A549 (cell line): ENCODE data around the gene TTLL11. TPM values are rescaled to one million over a fixed set of nuclear protein-coding genes. Genes with fewer than 3 reads are reported as not detected.

Experiments used
- ATAC-seq, 2 experiments: fragments of 200-7000 bp in 1 of 2; fragments of >200 bp in 1 of 2; cut with Nextera tagmentation in 1 of 2; cut with Tn5 transposase in 1 of 2; 3 replicates each; pipeline versions ENCODE4 v1.8.0 to v1.9.1; 2018 to 2020; ENCODE audit warnings: mild to moderate bottlenecking in 1 of 2, moderate library complexity in 1 of 2
- CTCF ChIA-PET: fragments of 300-600 bp; sonication (Branson Sonifier 250); formaldehyde crosslinking; extraction: SDS; loops from one replicate; lab custom pipeline; 2021; ENCODE audit warnings: antibody characterized with exemption, inconsistent platforms; lab: Yijun Ruan, JAX
- POLR2A ChIA-PET: fragments of 350-600 bp; formaldehyde crosslinking; extraction: SDS; loops from one replicate; lab custom pipeline; 2021; ENCODE audit warnings: antibody characterized with exemption, inconsistent platforms; lab: Yijun Ruan, JAX
- DNase-seq, 2 experiments: peaks; one replicate each; pipeline versions ENCODE4 v3.0.0 to v3.0.0-alpha.2; 2011 to 2016; ENCODE audit warnings: low read depth in 1 of 2, low spot score in 1 of 2
- FAIRE-seq: peaks from 2 replicates; lab custom pipeline; 2011; peaks lifted over from hg19 to GRCh38; lab: Jason Lieb, UNC
- H3K27ac ChIP-seq, 2 experiments: fragments of >200 bp; sonication (Bioruptor Twin); formaldehyde crosslinking; 3 replicates each; pipeline ENCODE4 v1.5.1; 2016 to 2017
- H3K4me1 ChIP-seq: fragments of >200 bp; sonication (Bioruptor Twin); formaldehyde crosslinking; 3 replicates; pipeline ENCODE4 v1.6.1; 2016
- H3K4me2 ChIP-seq: fragments of >200 bp; sonication (Bioruptor Twin); formaldehyde crosslinking; 3 replicates; pipeline ENCODE4 v1.6.1; 2016
- H3K4me3 ChIP-seq: fragments of >200 bp; sonication (Bioruptor Twin); formaldehyde crosslinking; 3 replicates; pipeline ENCODE4 v1.5.1; 2016
- H3K9me3 ChIP-seq: fragments of >200 bp; sonication (Bioruptor Twin); formaldehyde crosslinking; 3 replicates; pipeline ENCODE4 v1.6.1; 2016
- CHD4 ChIP-seq: fragments of 200-600 bp; sonication (generic); IDR thresholded peaks from 2 replicates; pipeline ENCODE4 v1.6.1; 2016; ENCODE audit warnings: antibody characterized with exemption, mild to moderate bottlenecking, borderline replicate concordance
- EHF ChIP-seq: fragments of 250-450 bp; sonication (Bioruptor Pico); IDR thresholded peaks from 2 replicates; pipeline ENCODE4 v1.5.0; 2020; ENCODE audit warnings: mild to moderate bottlenecking
- EHMT2 ChIP-seq: fragments of 200-600 bp; sonication (generic); IDR thresholded peaks from 2 replicates; pipeline ENCODE4 v1.6.1; 2016; ENCODE audit warnings: antibody characterized with exemption, low read depth, mild to moderate bottlenecking, moderate library complexity
- FOSB ChIP-seq: fragments of 250-450 bp; sonication (Bioruptor Pico); IDR thresholded peaks from 2 replicates; pipeline ENCODE4 v1.5.0; 2020; ENCODE audit warnings: mild to moderate bottlenecking, moderate library complexity
- GATA3 ChIP-seq: IDR thresholded peaks from 2 replicates; pipeline ENCODE4 v1.6.1; 2012; ENCODE audit warnings: borderline replicate concordance
- HDAC2 ChIP-seq: fragments of 200-600 bp; sonication (generic); IDR thresholded peaks from 2 replicates; pipeline ENCODE4 v1.6.1; 2016
- HOXB13 ChIP-seq: fragments of 250-450 bp; sonication (Bioruptor Pico); IDR thresholded peaks from 2 replicates; pipeline ENCODE4 v1.5.0; 2020; ENCODE audit warnings: low read depth, mild to moderate bottlenecking, moderate library complexity
- JUN ChIP-seq, 2 experiments: fragments of >200 bp; sonication (Bioruptor Twin); formaldehyde crosslinking; IDR thresholded peaks; 2 replicates in 1 of 2; 3 replicates in 1 of 2; pipeline ENCODE4 v1.6.1; 2016 to 2017
- JUNB ChIP-seq: fragments of >200 bp; sonication (Bioruptor Twin); formaldehyde crosslinking; IDR thresholded peaks from 2 replicates; pipeline ENCODE4 v1.6.1; 2016
- KDM1A ChIP-seq: fragments of 200-600 bp; sonication (generic); IDR thresholded peaks from 2 replicates; pipeline ENCODE4 v1.6.1; 2016; ENCODE audit warnings: low read depth, mild to moderate bottlenecking
- MAFK ChIP-seq: fragments of 450-650 bp; IDR thresholded peaks from 2 replicates; pipeline ENCODE4 v1.6.1; 2014; ENCODE audit not compliant: partially characterized antibody
- MAX ChIP-seq: IDR thresholded peaks from 2 replicates; pipeline ENCODE4 v1.6.1; 2012
- MYC ChIP-seq: IDR thresholded peaks from 2 replicates; pipeline ENCODE4 v1.6.1; 2012; ENCODE audit warnings: mild to moderate bottlenecking, inconsistent platforms, low read length, improper control_type of control experiment, borderline replicate concordance
- NFE2L2 ChIP-seq: fragments of 150-350 bp; conservative IDR thresholded peaks from 2 replicates; pipeline ENCODE4 v1.6.1; 2014; ENCODE audit warnings: low read length
- NPAS2 ChIP-seq: fragments of 250-450 bp; sonication (Bioruptor Pico); IDR thresholded peaks from 2 replicates; pipeline ENCODE4 v1.8.0; 2022; ENCODE audit warnings: mild to moderate bottlenecking, moderate library complexity, borderline replicate concordance
- NR3C1 ChIP-seq: fragments of >200 bp; sonication (Bioruptor Twin); formaldehyde crosslinking; IDR thresholded peaks from 3 replicates; pipeline ENCODE4 v1.6.1; 2017
- PHF8 ChIP-seq: fragments of 200-600 bp; sonication (generic); IDR thresholded peaks from 2 replicates; pipeline ENCODE4 v1.6.1; 2016; ENCODE audit warnings: low read depth, mild to moderate bottlenecking, antibody characterized with exemption, moderate library complexity, borderline replicate concordance
- POLR2A ChIP-seq: IDR thresholded peaks from 2 replicates; pipeline ENCODE4 v1.6.1; 2012; ENCODE audit warnings: mild to moderate bottlenecking, low read length
- RARB ChIP-seq: fragments of 250-450 bp; sonication (Bioruptor Pico); IDR thresholded peaks from 2 replicates; pipeline ENCODE4 v1.8.0; 2021; ENCODE audit warnings: mild to moderate bottlenecking, moderate library complexity
- RFX5 ChIP-seq: fragments of 450-650 bp; IDR thresholded peaks from 2 replicates; pipeline ENCODE4 v1.7.1; 2014; ENCODE audit warnings: antibody characterized with exemption, mild to moderate bottlenecking, moderate library complexity
- SREBF2 ChIP-seq: fragments of 450-650 bp; IDR thresholded peaks from 2 replicates; pipeline ENCODE4 v1.6.1; 2014; ENCODE audit warnings: mild to moderate bottlenecking, moderate library complexity
- TFCP2L1 ChIP-seq: fragments of 250-450 bp; sonication (Bioruptor Pico); IDR thresholded peaks from 2 replicates; pipeline ENCODE4 v1.5.0; 2021; ENCODE audit warnings: mild to moderate bottlenecking
- ZFP36 ChIP-seq: fragments of 450-650 bp; IDR thresholded peaks from 2 replicates; pipeline ENCODE4 v1.6.1; 2014; ENCODE audit warnings: borderline replicate concordance; ENCODE audit not compliant: partially characterized antibody
- WGBS: methylation state at CpG from one replicate; pipeline ENCODE4 v1.1.6; 2017; ENCODE audit errors: missing lambda C conversion rate; 5-methylcytosine and 5-hydroxymethylcytosine counted together
- polyA plus RNA-seq, 4 experiments: library from polyadenylated mRNA; depleted of rRNA in 3 of 4; stranded (reverse); fragments of >200 nt; fragmentation: RNase III in 1 of 4; extraction: RNeasy Plus Mini Kit Qiagen cat#74134 plus additional on column Dnase treatment in 1 of 4; gene quantifications; 2 replicates in 3 of 4; 3 replicates in 1 of 4; pipeline ENCODE4 v1.2.3, GENCODE V29; 2011 to 2017
- TF ChIP-seq, protein P1 (sequence below): fragments of 250-450 bp; sonication (Bioruptor Pico); IDR thresholded peaks from 2 replicates; pipeline ENCODE4 v1.5.0; 2021; ENCODE audit warnings: mild to moderate bottlenecking, moderate library complexity, borderline replicate concordance
- TF ChIP-seq, protein P2 (sequence below): fragments of 150-350 bp; IDR thresholded peaks from 2 replicates; pipeline ENCODE4 v1.6.1; 2014; ENCODE audit warnings: low read depth, mild to moderate bottlenecking, low read length
- TF ChIP-seq, protein P3 (sequence below): fragments of 200-600 bp; sonication (generic); IDR thresholded peaks from 2 replicates; pipeline ENCODE4 v1.6.1; 2016; ENCODE audit warnings: antibody characterized with exemption, mild to moderate bottlenecking, moderate library complexity

Gene TTLL11
- polyA plus RNA-seq, 2 of the 4 experiments (the other 2 are of a cell fraction), result 1.8 to 2.6 TPM

- WGBS, result 81% methylated on average over 3 of the region's 3 CpGs
- Histone ChIP-seq H3K4me1 (no peaks in the 10 kb centered on the region), H3K4me2 (no peak overlapping the region), H3K9me3 (no peaks in the 10 kb centered on the region), H3K4me3 (no peak overlapping the region), H3K27ac (no peak overlapping the region)
- ATAC-seq (no peak), FAIRE-seq (no peak), DNase-seq (no peak)
- ChIA-PET POLR2A (no interaction called here), CTCF (interaction anchor here (0.9 kb wide), 1 partner anchor 27 kb away, joined by 3 read pairs; no protein-coding TSS in a partner anchor)
- TF ChIP-seq GATA3 (no peak), MYC (no peak), JUN (IDR thresholded peaks at IDR 0.05) (no peak), HOXB13 (CRISPR knock-in tag) (no peak), FOSB (CRISPR knock-in tag) (no peak), TFCP2L1 (CRISPR knock-in tag) (no peak), JUNB (no peak), NR3C1 (no peak), RARB (CRISPR knock-in tag) (no peak), EHF (CRISPR knock-in tag) (no peak), HDAC2 (no peak), RFX5 (no peak), MAFK (no peak), CHD4 (no peak), POLR2A (no peak), MAX (no peak)
- TF ChIP-seq, protein P1, sequence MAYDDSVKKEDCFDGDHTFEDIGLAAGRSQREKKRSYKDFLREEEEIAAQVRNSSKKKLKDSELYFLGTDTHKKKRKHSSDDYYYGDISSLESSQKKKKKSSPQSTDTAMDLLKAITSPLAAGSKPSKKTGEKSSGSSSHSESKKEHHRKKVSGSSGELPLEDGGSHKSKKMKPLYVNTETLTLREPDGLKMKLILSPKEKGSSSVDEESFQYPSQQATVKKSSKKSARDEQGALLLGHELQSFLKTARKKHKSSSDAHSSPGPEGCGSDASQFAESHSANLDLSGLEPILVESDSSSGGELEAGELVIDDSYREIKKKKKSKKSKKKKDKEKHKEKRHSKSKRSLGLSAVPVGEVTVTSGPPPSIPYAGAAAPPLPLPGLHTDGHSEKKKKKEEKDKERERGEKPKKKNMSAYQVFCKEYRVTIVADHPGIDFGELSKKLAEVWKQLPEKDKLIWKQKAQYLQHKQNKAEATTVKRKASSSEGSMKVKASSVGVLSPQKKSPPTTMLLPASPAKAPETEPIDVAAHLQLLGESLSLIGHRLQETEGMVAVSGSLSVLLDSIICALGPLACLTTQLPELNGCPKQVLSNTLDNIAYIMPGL (CRISPR knock-in tag), result no peak
- TF ChIP-seq, protein P2, sequence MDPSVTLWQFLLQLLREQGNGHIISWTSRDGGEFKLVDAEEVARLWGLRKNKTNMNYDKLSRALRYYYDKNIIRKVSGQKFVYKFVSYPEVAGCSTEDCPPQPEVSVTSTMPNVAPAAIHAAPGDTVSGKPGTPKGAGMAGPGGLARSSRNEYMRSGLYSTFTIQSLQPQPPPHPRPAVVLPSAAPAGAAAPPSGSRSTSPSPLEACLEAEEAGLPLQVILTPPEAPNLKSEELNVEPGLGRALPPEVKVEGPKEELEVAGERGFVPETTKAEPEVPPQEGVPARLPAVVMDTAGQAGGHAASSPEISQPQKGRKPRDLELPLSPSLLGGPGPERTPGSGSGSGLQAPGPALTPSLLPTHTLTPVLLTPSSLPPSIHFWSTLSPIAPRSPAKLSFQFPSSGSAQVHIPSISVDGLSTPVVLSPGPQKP, result no peak
These were observed 261.2 kb downstream of the TTLL11 start for GRCh38 chr9:121831869-121832268.

DNA sequence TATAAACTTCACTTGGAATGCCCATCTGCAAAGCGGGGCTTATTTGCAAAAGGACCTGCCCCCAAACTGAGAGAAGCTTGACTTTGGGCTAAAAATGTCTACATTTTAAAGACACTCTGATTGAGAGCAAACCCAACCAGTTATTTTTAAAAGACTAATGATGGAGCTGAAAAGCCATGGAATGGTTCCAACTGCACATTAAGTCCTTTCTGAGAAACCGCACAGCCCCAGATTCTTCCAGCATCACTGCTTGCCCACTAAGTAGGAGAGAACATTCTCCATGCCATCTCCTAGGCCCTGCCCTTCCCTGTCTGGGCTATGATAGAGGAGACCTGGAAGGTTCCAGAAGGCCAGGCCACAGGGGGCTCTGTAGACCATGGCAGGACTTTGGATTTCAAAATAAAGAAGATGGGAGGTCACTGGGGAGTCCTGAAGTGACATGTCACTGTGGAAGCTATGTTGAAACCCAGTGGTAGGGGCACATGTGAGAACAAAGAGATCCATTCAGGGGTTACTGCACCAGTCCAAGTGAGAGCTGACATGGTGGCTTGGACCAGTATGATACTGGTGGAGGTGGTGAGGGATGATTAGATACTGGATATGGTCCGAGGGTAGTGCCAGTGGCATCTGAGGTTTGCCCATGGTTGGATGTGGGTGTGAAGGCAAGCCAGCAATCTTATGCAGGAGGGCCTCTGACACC lies 262.5 kb downstream of the TTLL11 start:
- Histone ChIP-seq H3K9me3 (no peaks in the 10 kb centered on the region), H3K4me2 (no peak overlapping the region), H3K4me1 (no peaks in the 10 kb centered on the region), H3K4me3 (no peak overlapping the region), H3K27ac (no peak overlapping the region)
- ChIA-PET POLR2A (no interaction called here), CTCF (no interaction called here)
- TF ChIP-seq PHF8 (no peak), NFE2L2 (no peak), EHMT2 (no peak), NPAS2 (CRISPR knock-in tag) (no peak), KDM1A (no peak), SREBF2 (no peak), JUN (IDR thresholded peaks at IDR 0.05) (no peak), RARB (CRISPR knock-in tag) (no peak), ZFP36 (no peak), CHD4 (no peak)
- TF ChIP-seq, protein P3, sequence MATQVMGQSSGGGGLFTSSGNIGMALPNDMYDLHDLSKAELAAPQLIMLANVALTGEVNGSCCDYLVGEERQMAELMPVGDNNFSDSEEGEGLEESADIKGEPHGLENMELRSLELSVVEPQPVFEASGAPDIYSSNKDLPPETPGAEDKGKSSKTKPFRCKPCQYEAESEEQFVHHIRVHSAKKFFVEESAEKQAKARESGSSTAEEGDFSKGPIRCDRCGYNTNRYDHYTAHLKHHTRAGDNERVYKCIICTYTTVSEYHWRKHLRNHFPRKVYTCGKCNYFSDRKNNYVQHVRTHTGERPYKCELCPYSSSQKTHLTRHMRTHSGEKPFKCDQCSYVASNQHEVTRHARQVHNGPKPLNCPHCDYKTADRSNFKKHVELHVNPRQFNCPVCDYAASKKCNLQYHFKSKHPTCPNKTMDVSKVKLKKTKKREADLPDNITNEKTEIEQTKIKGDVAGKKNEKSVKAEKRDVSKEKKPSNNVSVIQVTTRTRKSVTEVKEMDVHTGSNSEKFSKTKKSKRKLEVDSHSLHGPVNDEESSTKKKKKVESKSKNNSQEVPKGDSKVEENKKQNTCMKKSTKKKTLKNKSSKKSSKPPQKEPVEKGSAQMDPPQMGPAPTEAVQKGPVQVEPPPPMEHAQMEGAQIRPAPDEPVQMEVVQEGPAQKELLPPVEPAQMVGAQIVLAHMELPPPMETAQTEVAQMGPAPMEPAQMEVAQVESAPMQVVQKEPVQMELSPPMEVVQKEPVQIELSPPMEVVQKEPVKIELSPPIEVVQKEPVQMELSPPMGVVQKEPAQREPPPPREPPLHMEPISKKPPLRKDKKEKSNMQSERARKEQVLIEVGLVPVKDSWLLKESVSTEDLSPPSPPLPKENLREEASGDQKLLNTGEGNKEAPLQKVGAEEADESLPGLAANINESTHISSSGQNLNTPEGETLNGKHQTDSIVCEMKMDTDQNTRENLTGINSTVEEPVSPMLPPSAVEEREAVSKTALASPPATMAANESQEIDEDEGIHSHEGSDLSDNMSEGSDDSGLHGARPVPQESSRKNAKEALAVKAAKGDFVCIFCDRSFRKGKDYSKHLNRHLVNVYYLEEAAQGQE, result no peak
- DNase-seq, result no peak
- 58% methylated on average over 3 of the region's 3 CpGs for WGBS
- ATAC-seq, result no peak
- FAIRE-seq, result no peak
